Measurements from ENCODE around the gene PTPN9. TPM values are rescaled to one million over a fixed set of nuclear protein-coding genes. Genes with fewer than 3 reads are reported as not detected.
"Not testable (repeated sequence)": the region's sequence is repeated elsewhere in the genome, so short reads cannot be mapped to it uniquely, and the experiment has no call there.

Gene PTPN9
- total RNA-seq, 2 donors from 2014 or later, result 19.3 to 22.3 TPM

DNA sequence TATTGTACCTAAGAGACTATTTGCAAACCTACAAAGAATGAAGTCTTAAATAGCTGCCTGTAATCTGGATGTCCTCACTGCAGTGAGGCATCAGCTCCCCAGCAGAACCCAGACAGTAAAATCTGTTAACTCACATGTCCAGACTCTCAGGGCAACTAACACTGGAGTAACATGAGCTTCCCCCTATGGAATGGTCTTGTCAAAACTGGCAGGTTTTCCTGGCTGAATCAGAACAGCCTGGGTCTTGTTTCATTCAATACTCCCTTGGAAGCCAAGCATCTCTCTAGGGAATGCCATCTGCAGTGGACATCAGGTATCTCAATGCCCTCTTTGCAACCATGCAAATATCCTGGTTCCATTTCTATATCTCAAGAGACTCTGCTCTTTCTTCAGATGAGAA, 24.4 kb downstream of the PTPN9 start:
- DNase-seq (ENCODE audit: low spot score), result no peak
- Histone ChIP-seq H3K27me3 (replicated peaks; ENCODE audit: insufficient read depth) (no peaks in the 10 kb centered on the region), H3K36me3 (no peaks in the 10 kb centered on the region), H3K4me1 (replicated peaks) (no peaks in the 10 kb centered on the region), H3K4me3 (no peak overlapping the region), H3K27ac (no peak overlapping the region), H3K9me3 (no peaks in the 10 kb centered on the region)
- TF ChIP-seq POLR2AphosphoS5 (IDR thresholded peaks at IDR 0.05), result no peak
- intact Hi-C loops (cut with DNase I), result no loop called here

DNA sequence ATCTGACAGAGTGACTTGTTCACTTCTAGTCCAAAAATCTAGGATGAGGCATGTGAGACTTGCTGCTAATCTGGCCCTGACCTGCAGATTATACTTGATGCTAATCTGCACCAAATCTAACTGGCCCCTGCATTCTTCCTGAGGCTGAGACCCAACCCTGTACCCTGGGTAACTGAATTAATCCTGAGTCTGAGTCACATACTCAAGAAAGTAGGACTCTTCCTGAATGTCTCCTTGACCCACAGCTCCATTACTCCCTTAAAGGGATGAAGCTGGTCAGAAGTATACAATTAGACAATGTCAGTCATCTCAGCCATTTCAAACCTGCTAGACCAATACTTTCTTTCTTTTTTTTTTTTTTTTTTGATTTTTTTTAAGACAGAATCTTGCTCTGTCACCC, 25.5 kb downstream of the PTPN9 start:
- Histone ChIP-seq H3K27ac (no peak overlapping the region), H3K4me1 (replicated peaks) (no peaks in the 10 kb centered on the region), H3K36me3 (no peaks in the 10 kb centered on the region), H3K9me3 (no peaks in the 10 kb centered on the region), H3K4me3 (no peak overlapping the region), H3K27me3 (replicated peaks; ENCODE audit: insufficient read depth) (no peaks in the 10 kb centered on the region)
- DNase-seq (ENCODE audit: low spot score), result no peak
- TF ChIP-seq POLR2A (IDR thresholded peaks at IDR 0.05) (no peak), CTCF (IDR thresholded peaks at IDR 0.05) (no peak), POLR2AphosphoS5 (IDR thresholded peaks at IDR 0.05) (no peak)
- intact Hi-C loops (cut with DNase I), result no loop called here

DNA sequence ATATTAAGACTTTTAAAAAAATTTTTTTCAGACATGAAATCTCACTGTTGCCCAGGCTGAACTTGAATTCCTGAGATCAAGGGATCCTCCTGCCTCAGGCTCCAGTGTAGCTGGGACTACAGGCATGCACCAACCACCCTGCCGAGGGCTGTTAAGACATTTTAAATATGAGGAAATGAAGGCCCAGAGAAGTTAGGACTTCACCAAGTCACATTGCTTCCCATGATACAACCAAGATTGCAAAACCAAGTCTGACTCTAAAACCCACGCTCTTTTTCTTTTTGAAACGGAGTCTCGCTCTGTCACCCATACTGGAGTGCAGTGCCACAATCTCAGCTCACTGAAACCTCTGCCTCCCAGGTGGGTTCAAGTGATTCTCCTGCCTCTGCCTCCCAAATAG, 28.0 kb downstream of the PTPN9 start:
- H3K27ac ChIP-seq, result no peak overlapping the region
- 85% methylated on average over 4 of the region's 4 CpGs for WGBS
- H3K9me3 ChIP-seq, result no peaks in the 10 kb centered on the region
- intact Hi-C loops (cut with DNase I), result no loop called here
- no peaks in the 10 kb centered on the region for H3K4me1 ChIP-seq (replicated peaks)
- H3K4me3 ChIP-seq, result no peak overlapping the region
- H3K36me3 ChIP-seq, result no peaks in the 10 kb centered on the region
- no peak for DNase-seq (ENCODE audit: low spot score)
- H3K27me3 ChIP-seq (replicated peaks; ENCODE audit: insufficient read depth), result no peaks in the 10 kb centered on the region
- TF ChIP-seq CTCF (IDR thresholded peaks at IDR 0.05) (no peak), POLR2A (IDR thresholded peaks at IDR 0.05) (no peak)

- intact Hi-C loops (cut with DNase I), result no loop called here
- no peak for DNase-seq (ENCODE audit: low spot score)
- Histone ChIP-seq H3K9me3 (no peaks in the 10 kb centered on the region), H3K27ac (no peak overlapping the region), H3K4me1 (replicated peaks) (no peaks in the 10 kb centered on the region), H3K4me3 (no peak overlapping the region), H3K36me3 (no peaks in the 10 kb centered on the region), H3K27me3 (replicated peaks; ENCODE audit: insufficient read depth) (no peaks in the 10 kb centered on the region)
- WGBS, result 26% methylated on average over 1 of the region's 1 CpG
- TF ChIP-seq POLR2AphosphoS5 (IDR thresholded peaks at IDR 0.05) (no peak), POLR2A (IDR thresholded peaks at IDR 0.05) (no peak), CTCF (IDR thresholded peaks at IDR 0.05) (no peak)
Measured at GRCh38 chr15:75545064-75545463, 34.1 kb downstream of the PTPN9 start.

DNA sequence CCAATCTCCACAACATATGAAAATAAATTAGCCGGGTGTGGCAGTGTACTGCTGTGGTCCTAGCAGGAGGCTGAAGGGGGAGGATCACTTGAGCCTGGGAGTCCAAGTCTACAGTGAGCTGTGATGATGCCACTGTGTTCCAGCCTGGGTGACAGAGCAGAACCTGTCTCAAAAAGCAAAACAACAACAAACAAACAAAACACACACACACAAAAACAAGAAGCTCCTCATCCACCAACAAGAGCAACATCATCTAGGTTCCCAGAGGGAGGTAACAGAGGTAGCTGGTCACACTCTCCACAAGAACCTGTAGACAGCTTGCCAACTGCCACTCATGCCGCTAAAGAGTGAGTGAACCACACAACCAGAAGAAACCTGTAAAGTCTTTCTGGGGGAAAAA, 34.8 kb downstream of the PTPN9 start:
- intact Hi-C loops (cut with DNase I), result no loop called here
- H3K4me3 ChIP-seq, result no peak overlapping the region
- TF ChIP-seq POLR2A (IDR thresholded peaks at IDR 0.05), result no peak
- no peak for TF ChIP-seq CTCF (IDR thresholded peaks at IDR 0.05)
- no peak for TF ChIP-seq POLR2AphosphoS5 (IDR thresholded peaks at IDR 0.05)
- no peak for DNase-seq (ENCODE audit: low spot score)
- no peaks in the 10 kb centered on the region for H3K4me1 ChIP-seq (replicated peaks)
- no peaks in the 10 kb centered on the region for H3K9me3 ChIP-seq
- H3K36me3 ChIP-seq, result no peaks in the 10 kb centered on the region
- no peaks in the 10 kb centered on the region for H3K27me3 ChIP-seq (replicated peaks; ENCODE audit: insufficient read depth)
- H3K27ac ChIP-seq, result no peak overlapping the region
- 64% methylated on average over 2 of the region's 2 CpGs for WGBS

- H3K27me3 ChIP-seq (replicated peaks; ENCODE audit: insufficient read depth); intact Hi-C loops (cut with DNase I); H3K4me3 ChIP-seq; H3K4me1 ChIP-seq (replicated peaks); H3K27ac ChIP-seq; H3K9me3 ChIP-seq; DNase-seq (ENCODE audit: low spot score); H3K36me3 ChIP-seq: not testable (repeated sequence)
- whole genome bisulfite sequencing, result 72% methylated on average over 6 of the region's 6 CpGs
Measured at GRCh38 chr15:75542949-75543545, 36.1 kb downstream of the PTPN9 start.

All from prostate gland (tissue), 2 donors.